Retinal pigment epithelial cell (primary cell): Measurements from ENCODE around the gene KISS1.
A peak's percentile ranks its signal among the peaks of the same experiment; 100 is the strongest.

Experiments
- DNase-seq: peaks from one replicate; pipeline ENCODE4 v3.0.0-alpha.2; 2010; ENCODE audit warnings: low read depth
- H3K4me3 ChIP-seq: 2 replicates; pipeline ENCODE4 v1.5.1; 2011; ENCODE audit warnings: mild to moderate bottlenecking, low read length, control low read depth, moderate library complexity
- TF ChIP-seq, protein P1 (sequence below): conservative IDR thresholded peaks from 2 replicates; pipeline ENCODE4 v1.5.1; 2011; ENCODE audit warnings: low read depth, low read length, control low read depth, inconsistent platforms

Gene KISS1

DNA sequence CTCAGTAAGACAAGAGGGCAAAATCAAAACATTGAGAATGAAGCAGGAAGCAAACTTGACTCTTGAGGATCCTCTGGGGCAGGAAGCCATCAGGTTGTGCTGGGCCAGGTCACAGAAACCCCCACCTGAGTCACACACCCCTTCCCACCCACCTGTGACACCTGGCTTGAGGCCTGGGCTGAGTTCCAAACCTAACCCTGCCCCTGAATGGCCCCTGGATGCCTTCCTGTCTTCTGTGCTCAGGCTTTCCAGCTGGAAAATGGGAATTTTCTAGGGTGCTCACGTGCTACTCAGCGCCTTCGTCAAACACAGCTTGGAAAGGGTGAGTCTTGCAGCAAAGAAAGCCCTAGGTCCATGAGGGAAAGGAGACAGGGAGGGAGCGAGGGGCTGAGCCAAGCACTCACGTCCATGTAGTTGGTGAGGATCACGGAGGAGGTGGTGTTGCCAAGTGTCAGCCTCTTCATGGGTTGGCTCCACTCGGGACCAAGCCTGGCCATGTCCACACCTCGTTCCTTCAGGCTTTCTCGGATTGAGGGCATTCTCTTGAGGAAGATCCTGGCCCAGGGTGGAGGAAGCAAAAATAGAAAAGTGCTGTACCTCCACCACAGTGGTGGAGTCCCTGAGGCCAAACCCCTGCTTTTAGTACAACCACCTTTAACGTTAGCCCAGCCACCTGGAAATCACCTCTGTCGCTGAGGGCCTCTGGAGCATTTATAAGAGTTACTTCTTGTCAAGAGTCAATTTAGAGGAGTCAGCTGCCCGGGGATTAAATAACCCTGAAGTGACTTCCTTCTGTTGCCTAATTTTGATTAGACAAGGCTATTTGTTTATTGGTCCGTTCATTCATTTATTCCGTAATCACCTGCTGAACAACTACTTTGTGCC lies 34.4 kb downstream of the KISS1 start:
- no peak for DNase-seq
- TF ChIP-seq, protein P1, sequence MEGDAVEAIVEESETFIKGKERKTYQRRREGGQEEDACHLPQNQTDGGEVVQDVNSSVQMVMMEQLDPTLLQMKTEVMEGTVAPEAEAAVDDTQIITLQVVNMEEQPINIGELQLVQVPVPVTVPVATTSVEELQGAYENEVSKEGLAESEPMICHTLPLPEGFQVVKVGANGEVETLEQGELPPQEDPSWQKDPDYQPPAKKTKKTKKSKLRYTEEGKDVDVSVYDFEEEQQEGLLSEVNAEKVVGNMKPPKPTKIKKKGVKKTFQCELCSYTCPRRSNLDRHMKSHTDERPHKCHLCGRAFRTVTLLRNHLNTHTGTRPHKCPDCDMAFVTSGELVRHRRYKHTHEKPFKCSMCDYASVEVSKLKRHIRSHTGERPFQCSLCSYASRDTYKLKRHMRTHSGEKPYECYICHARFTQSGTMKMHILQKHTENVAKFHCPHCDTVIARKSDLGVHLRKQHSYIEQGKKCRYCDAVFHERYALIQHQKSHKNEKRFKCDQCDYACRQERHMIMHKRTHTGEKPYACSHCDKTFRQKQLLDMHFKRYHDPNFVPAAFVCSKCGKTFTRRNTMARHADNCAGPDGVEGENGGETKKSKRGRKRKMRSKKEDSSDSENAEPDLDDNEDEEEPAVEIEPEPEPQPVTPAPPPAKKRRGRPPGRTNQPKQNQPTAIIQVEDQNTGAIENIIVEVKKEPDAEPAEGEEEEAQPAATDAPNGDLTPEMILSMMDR: no peak
- H3K4me3 ChIP-seq: no peak overlapping the region

DNA sequence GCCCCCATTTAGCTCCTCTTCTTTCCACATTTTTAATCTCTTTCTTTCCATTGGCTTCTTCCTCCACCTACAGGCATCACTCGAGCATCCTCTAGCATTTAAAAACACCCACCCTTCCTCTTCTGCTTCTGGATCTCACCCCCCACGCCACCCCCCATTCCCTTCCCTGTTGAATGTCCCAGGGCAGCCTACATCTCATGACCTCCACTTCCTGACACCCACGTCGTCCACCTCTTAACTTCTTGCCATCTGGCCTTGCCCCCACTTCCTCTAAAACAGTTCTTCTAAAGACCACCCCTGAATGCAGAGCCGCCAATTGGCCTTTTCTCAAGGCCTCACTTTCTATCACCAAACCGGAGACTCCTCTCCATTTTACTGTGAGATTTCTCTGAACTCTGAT lies 38.3 kb downstream of the KISS1 start:
- H3K4me3 ChIP-seq: no peak overlapping the region
- TF ChIP-seq, protein P1: no peak
- no peak for DNase-seq

DNA sequence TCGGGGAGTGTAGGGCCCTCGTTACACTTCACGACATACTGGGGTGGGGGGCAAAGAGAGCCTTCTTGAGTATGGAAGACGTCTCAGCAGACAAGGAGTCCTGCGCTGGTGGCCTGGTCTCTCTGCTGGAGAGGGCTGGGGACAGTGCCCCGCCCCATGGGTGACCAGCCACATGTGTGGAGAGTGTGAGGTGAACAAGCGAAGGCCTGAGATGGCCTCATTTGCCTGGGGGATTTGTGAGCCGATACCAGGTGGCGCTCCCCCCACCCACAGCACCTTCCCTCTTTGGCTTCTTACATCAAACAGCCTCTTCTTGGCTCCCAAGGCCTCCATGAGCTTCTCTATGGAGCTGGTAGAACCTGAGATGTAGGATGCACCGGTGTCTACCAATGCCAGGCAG lies 40.4 kb downstream of the KISS1 start:
- TF ChIP-seq, protein P1: no peak
- no peak for DNase-seq
- no peak overlapping the region for H3K4me3 ChIP-seq

DNA sequence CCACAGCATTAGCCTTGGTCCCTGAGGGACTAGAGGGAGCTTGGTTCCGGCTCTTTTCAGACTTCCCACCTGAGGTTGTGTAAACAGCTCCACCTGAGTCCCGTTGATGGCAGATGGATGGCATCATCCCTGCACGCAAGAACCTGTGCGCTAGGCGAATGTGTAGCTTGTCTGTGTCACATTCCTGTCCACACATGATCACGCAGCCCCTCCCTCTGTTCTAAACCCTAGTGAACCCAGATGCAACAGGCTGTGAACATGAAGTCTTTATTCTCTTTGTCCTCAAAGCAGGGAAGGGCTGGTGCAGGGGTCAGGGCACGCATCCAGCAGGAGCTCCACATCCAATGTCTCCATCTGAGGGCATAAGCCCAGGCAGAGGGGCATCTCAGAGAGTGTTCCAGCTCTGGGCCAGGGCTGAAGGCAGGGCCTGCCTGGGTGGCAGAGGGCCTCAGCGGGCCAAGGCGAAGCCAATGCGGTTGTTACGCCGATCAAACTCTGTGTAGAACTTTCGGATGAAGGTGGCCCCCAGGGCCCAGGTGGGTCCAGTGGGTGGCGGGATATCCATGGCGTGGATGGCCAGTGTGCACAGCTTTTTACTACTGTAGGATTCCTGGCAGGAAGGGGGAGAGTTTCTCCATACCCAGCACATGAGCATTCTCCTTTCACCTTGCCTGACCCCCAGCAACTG lies 41.6 kb downstream of the KISS1 start:
- H3K4me3 ChIP-seq: no peak overlapping the region
- TF ChIP-seq, protein P1: no peak
- no peak for DNase-seq

DNA sequence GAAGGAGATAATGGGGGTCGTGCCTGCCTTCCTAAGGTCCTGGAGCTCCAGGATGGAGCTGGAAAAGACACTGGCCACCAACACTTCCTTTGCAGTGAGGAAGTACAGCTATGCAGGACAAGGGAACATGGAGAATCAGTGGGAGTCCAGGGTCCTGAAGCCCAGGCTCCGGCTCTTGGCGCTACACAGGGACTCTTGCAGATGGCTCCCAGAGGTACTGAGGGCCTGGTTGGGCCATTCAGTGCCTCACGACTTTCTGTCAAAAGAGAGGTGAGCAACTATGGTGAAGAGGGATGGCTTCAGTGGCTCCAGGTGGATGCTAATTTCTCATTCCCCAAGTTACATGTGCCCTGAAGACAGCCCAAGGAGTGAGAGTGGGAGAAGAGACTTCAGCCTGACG lies 42.6 kb downstream of the KISS1 start:
- DNase-seq: no peak
- no peak overlapping the region for H3K4me3 ChIP-seq
- TF ChIP-seq, protein P1: no peak

DNA sequence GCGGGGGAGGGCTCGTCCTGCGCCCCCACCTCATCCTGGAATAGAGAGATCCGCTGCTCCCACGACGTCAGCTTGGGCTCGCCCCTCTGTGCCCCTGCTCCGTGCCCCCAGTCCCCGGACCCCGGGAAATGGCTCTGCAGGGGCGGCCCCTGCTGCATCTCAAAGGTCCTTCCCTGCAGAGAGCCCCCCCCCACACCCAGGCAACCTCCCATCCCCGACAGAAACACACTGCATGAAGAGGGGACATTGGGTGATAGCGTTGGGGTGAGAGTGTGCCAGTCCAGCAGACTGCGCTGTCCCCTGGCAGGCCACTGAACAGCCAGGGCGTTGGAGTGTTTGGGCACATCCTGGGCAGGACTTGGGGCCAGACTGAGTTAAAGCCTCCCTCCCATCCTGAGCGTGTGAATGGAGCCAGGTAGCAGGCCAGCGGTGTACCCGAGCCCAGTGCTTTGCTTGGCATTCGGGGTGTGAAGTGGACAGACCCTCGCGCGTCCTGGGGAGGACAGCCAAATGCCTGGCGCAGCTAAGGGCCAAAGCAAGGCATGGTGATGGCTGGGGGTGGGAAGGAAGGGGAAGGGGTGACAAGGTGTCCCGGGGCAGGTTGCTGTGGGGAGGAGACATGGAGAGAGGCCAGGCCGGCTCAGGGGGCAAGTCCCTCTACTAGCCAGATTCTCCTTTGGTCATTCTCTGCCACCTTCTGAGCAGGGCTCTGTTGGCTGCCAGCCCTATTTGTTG lies 43.8 kb downstream of the KISS1 start:
- TF ChIP-seq, protein P1: no peak
- H3K4me3 ChIP-seq: peak overlapping the region; percentile 53
- no peak for DNase-seq
